ENCODE data around the gene ESRRB.

Gene ESRRB

GRCh38 chr14:76408877-76409276, 32.9 kb downstream of the ESRRB start:
- DNase-seq = no peak

DNA sequence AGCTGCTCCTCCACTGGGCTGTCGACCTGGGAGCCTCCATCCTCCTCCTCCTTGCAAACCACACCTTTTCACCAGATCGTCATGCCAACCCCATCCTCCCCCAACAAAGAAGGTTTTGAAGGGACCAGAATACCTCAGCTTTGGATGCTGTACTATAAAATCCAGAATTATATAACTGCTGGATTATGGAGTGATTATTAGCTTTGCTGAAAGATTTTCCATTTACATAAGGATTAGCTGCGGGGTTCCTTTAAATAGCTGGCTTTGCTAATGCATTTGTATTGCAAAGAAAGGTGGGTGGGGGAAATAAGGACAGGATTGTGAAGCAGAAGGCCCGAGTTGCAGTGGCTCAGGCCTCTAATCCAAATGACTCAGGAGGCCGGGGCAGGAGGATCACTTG, 36.6 kb downstream of the ESRRB start:
- DNase-seq = no peak

GRCh38 chr14:76413106-76413961, 37.4 kb downstream of the ESRRB start:
- DNase-seq = no peak

- DNase-seq = no peak
Measured at GRCh38 chr14:76413962-76414600, 38.1 kb downstream of the ESRRB start.

- no peak for DNase-seq
Measured at GRCh38 chr14:76419399-76419798, 43.5 kb downstream of the ESRRB start.

DNA sequence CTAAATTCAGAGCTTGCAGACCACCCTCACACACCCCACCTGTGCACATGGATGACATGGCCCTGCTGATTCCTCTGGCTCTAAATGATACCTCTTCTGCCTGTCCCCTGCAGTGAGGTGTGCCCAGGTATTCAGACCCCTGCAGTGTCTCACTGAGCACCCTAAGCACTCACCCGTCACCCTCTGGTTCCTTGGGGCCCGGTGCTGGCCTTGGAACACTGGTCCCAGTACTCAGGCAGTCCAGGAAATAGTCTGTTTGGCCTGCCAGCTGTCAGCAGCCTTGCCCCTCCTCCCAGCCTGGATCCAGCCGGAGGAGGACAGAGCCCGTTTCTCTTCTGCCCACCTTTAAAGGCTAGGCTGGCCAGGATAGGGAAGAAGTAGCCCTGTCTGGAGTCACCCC, 44.9 kb downstream of the ESRRB start:
- no peak for DNase-seq

GRCh38 chr14:76421662-76422061, 45.7 kb downstream of the ESRRB start:
- no peak for DNase-seq

DNA sequence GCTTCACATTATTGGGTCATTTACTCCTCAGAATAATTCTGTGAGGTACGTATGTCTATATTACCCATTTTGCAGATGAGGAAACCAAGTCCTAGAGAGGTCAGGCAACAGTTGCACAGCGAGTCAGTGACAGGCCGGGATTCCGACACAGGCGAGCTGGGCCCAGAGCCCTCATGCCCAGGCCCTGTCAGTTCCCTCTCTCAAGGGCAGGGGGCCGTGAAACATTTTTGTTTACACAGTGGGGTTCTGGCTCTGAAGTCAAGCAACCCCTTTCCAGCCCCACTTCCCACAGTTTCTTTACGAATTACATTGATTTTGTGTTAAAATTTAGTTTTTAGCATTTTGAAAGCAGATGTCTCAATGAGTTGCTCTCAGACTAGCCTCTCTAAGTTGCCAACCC, 46.7 kb downstream of the ESRRB start:
- no peak for DNase-seq

DNA sequence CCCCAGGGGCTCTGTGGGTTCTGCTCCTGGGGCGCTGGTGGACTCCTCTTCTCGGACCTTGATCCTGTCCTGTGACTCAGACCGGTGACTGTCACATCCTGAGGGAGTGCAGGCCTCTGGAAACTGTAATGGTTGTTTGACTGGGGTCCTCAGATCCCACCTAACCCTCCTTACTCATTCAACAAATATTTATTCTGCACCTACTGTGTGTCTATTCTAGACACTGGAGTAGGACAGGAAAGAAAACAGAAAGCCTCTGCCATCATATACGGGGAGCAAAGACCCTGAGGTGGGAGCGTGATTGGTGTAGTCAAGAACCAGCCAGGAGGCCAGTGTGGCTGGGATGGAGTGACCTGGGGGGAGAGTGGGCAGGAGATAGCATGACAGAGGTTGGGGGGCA, 47.6 kb downstream of the ESRRB start:
- no peak for DNase-seq

DNA sequence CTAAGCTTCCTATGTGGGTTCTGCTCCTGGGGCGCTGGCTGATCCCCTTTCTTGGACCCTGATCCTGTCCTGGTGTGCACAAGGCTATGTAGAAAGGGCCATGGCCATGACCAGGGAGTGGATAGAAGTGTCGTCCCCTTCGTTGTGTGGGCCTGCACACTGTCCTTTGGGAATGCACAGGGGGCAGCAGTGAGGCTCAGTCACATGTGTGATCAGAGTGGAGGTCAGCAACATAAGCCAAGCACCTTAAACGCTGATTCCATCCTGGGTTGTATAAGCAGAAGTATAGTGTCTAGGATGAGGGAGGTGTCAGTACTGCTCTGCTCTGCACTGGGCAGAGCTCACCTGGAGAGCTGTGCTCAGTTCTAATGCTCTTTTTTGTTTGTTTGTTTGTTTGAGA, 48.4 kb downstream of the ESRRB start:
- DNase-seq = no peak

GRCh38 chr14:76426161-76426696, 50.3 kb downstream of the ESRRB start:
- no peak for DNase-seq

DNA sequence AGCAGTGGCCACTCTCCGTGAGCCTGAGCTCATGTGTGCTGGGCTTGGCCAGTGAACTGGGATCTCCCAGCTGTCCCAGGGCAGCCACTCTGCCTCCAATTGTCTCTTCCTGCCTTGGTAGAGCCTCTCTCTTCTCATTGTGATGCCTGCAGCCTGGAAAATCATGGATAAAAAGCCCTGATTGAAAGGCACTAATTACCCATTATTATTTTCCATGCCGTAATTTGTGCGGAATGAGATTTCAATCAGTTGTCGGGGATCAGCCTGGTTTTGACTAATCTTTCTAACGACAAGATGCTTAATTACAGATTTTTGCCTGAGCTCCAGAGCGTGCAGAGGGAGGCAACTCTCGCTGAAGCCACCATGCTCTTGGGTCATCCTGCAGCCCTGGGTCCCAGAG, 52.7 kb downstream of the ESRRB start:
- DNase-seq = no peak

DNA sequence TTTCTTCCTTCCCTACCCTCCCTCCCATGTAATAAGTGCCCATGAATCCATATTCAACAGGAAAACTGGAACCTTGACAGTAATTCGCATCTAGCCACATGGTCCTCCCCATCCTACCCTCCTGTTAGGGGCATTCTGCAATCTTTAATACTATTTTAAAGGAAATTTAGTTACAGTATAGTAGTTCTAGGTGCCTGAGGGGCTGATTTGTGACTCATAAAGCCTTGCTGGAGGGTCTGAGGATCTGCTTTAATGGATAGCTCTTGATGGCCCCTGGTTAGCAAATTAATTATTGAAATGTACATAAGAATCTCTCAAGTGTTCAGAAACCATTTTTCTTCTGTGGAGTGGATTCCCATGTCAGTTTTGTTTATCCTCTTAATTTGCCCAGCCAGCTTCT, 54.1 kb downstream of the ESRRB start:
- no peak for DNase-seq

- DNase-seq = no peak
Measured at GRCh38 chr14:76430475-76430980, 54.6 kb downstream of the ESRRB start.

- no peak for DNase-seq
Measured at GRCh38 chr14:76431538-76431937, 55.6 kb downstream of the ESRRB start.

- DNase-seq = no peak
Measured at GRCh38 chr14:76432827-76433752, 57.2 kb downstream of the ESRRB start.

GRCh38 chr14:76434220-76434619, 58.3 kb downstream of the ESRRB start:
- DNase-seq = no peak

DNA sequence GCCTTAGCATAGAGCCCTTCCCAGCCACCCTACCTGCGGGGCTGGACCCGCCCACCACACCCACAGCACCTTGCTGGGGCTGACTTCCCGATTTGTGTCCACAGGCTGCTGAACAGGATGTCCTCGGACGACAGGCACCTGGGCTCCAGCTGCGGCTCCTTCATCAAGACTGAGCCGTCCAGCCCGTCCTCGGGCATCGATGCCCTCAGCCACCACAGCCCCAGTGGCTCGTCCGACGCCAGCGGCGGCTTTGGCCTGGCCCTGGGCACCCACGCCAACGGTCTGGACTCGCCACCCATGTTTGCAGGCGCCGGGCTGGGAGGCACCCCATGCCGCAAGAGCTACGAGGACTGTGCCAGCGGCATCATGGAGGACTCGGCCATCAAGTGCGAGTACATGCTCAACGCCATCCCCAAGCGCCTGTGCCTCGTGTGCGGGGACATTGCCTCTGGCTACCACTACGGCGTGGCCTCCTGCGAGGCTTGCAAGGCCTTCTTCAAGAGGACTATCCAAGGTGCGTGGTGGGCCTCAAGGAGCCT, 63.4 kb downstream of the ESRRB start:
- DNase-seq = no peak

DNA sequence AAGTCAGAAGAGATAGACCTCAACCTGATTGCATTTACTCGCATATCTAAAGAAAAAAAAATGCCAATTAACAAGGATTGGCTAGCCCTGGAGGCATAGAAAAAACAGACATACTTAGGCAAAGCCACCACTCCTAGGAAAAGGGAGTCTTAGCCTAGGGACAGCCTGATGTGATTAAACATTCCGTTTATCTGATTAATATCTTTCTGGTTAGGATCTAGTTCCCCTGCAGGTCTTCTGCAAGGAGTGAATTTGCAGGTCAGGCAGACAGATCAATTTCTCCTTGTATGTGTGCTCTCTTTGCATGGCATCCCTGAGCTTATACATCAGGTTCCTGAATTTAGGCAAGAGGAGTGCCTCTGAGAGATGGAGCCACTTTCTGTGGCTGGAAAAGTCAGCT, 70.5 kb downstream of the ESRRB start:
- no peak for DNase-seq

GRCh38 chr14:76446921-76447320, 71.0 kb downstream of the ESRRB start:
- no peak for DNase-seq

DNA sequence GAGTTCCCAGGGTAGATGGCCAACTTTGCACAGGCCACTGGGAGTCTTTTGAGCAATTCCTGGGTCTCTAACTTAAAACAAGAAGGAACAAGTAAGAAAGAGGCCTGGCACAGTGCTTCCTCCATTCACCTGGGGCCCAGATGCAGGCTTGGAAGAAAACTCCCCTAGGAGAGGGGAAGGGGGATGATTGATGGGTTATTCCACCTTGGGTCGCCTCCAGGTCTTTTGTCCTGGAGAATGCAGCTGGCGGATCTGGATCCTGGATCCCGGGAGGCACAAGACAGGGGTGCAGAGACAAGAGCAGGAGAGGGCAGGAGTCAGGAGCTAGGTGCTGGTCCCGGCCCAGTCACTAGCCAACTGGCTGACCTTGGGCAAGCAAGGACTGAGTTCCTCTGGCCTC, 74.5 kb downstream of the ESRRB start:
- no peak for DNase-seq

DNA sequence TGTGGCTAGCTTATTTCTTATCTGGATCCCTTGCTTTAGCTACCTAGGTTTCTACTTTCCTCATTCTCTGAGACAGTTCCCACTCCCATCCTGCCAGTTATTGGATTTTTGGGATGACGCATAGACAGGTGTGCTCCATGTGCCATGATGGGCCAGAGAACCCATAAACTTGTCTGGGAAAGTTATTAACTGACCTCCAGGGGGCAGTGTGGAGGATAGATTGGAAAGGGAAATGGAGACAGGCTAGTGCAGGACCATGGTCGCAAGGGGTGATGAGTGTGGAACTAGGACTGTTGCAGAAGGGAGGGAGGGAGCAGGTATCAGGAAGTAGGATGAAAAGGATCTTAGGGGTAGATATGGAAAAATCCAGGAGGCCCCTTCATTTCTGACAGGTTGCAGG, 80.3 kb downstream of the ESRRB start:
- DNase-seq = peak; percentile 23
